GM18873 (cell line): ENCODE measurements around the gene TMEM178A.

Source experiments
- ATAC-seq: cut with Tn5 transposase; IDR thresholded peaks from one replicate; pipeline ENCODE4 v1.9.1; 2021; ENCODE audit warnings: mild to moderate bottlenecking, moderate library complexity, moderate number of reproducible peaks; ENCODE audit not compliant: unreplicated experiment, low FRiP score

Gene TMEM178A

DNA sequence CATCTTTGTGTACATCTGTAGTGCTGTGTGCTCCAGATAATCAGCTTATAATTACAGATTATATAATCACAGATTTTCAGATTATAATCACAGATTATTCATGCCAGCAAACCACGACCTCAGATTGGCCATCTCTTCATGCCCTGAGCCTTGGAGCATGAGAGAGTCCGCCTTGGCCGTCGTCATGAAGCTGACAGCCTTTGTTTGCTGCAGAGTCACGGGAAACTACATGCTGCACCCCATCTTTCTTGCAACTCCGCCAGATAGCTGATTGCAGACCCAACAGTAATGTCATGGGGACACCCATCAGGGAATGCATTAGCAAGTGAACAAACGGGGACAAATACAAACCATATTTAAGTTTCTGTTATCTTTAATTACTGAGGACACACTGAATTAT lies 7.3 kb downstream of the TMEM178A start:
- no peak for ATAC-seq

GRCh38 chr2:39676342-39676741 lies 10.6 kb downstream of the TMEM178A start:
- ATAC-seq = no peak

- ATAC-seq = no peak
These were observed 12.5 kb downstream of the TMEM178A start for GRCh38 chr2:39678170-39678569.

GRCh38 chr2:39679805-39680204 lies 14.1 kb downstream of the TMEM178A start:
- no peak for ATAC-seq

GRCh38 chr2:39682066-39682692 lies 16.5 kb downstream of the TMEM178A start:
- ATAC-seq = no peak

DNA sequence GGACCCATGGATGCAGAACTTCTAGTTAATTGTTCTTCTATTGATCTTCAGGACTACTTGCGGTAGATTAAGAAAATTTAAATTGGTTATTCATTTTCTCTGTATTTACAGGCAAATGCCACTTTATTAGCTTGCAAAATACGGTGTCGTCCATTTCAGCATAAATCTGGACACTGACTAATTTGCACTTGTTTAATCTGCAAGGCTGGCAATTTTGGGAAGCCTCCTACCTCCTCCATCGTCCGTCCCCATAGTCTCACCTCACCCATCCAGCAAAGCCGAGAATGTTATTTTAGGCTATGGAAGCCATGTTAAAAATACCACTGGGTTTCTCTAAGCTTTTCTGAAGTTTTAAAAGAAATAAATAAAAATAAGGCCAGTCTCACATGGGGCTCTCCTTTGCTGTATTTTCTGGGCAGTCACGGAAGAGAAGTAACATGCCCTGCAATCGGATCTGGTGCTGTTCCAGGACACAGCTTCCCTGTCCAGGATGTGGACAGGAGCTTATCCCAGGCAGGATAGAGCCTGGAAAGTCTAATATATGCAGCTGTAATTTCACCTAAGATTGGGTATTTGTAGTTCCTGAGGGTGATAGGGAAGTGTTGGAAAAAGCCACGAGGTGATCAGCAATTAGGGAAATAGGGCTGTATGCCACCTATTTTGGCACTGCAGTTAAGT lies 17.4 kb downstream of the TMEM178A start:
- no peak for ATAC-seq

DNA sequence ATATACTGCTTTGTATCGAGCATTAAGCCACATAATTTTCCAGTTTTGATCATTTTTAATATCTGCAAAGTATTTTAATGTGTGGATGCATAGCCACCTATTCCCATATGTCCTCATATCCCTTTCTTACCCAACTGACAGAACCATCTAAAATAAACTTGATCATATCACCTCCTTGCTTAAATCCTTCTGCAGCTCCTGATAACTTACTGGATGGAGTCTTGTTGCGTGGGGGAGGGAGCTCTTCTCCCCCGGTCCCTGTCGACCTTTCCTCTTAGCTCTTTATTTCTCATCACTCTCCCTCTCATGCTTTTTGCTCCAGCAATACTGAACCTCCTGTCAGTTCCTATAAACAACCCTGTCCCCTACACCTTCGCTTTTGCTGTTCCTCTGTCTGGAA lies 18.7 kb downstream of the TMEM178A start:
- ATAC-seq = no peak

GRCh38 chr2:39685126-39685525 lies 19.4 kb downstream of the TMEM178A start:
- no peak for ATAC-seq

GRCh38 chr2:39686456-39686855 lies 20.7 kb downstream of the TMEM178A start:
- no peak for ATAC-seq

GRCh38 chr2:39688181-39688580 lies 22.5 kb downstream of the TMEM178A start:
- no peak for ATAC-seq

DNA sequence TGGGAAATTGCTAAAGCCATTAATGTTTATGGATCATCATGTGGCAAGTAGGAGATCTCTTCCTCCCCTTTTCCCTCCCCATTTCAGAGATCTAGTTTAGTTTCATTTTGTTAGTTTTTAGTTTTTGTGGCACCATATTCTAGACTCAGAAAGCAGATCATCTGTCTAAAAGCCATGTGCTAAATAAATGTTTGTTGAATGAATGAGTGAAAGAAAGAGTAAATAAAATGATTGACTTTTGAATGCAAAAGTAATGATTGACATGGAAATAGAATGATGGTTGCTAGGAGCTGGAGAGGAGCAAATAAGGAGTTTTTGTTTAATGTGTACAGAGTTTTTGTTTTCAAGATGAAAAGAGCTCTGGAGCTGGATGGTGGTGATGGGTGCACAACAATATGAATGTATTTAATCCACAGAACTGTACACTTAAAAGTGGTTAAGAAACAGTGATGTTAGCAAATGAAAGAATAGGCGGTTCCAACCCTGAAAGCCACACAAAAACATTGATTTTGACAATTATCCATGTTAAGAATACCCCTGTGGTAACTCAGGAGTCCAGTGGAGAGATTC lies 23.6 kb downstream of the TMEM178A start:
- ATAC-seq = no peak

- no peak for ATAC-seq
These were observed 24.2 kb downstream of the TMEM178A start for GRCh38 chr2:39689876-39690275.

DNA sequence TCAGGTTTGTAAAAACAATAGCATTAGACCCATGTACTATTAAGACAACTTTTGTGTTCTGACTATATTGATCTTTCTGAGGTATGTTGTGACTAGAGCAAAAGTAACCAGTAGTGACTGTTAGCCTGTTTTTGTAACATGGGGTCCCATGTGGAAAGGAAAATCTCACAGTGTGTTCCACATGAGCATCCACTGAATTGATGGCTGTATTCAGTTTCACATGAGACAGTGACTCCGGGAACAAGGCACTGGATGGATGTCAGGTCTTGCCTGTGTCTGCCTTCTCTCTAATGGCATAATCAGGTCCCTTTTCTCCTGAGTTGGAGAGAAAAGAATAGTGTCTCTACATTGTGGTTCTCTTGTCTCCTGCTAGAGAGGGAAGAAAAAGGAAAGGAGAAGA lies 27.5 kb downstream of the TMEM178A start:
- no peak for ATAC-seq

- no peak for ATAC-seq
These were observed 30.4 kb downstream of the TMEM178A start for GRCh38 chr2:39696101-39696553.

- no peak for ATAC-seq
These were observed 31.1 kb downstream of the TMEM178A start for GRCh38 chr2:39696838-39697237.

- ATAC-seq = no peak
These were observed 31.7 kb downstream of the TMEM178A start for GRCh38 chr2:39697454-39697853.

DNA sequence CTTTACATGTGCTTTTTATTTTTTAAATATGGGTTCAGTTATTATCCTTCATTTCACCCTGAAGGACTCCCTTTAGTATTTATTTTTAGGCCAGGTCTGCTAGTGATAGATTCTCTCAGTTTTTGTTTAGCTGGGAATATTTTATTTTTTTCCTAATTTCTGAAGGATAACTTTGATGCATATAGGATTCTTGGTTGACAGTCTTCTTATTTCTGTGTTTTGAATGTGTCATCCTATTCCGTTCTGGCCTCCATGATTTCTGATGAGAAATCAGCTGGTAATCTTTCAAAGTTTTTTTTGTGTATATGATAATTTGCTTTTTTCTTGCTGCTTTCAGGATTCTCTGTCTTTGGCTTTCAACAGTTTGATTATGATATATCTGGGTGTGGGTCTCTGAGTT lies 35.4 kb downstream of the TMEM178A start:
- ATAC-seq = no peak

DNA sequence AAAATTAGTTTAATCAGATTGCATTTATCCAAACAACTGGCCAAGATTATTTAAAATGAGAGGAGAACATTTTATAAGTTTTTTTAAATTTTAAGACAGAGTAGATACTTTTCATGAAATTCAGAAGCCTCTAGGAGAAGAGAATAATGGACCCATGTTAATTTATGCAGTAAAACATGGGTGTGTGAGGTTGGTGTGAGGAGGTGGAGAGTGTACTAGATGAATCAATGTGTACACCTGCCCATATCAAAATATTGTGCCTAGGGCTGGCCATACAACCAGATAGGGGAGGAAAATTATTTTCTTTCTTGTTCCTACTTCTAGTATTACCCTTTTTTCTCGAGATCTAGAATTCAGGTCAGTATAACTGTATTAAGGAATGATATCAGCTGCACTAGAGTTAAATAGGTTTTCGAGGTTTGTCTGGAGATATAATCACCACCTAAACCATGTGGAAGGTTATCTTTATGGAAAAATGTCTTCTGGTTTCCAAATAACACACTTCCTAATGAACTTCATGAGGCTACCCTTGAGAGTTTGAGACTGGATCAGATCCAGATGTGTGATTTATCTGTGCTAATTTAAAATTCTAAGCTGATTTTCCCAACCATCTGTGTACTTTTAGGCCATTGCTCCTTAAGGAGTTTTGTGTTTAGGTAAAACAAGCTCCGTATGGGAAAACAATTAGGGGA lies 37.6 kb downstream of the TMEM178A start:
- ATAC-seq = no peak

DNA sequence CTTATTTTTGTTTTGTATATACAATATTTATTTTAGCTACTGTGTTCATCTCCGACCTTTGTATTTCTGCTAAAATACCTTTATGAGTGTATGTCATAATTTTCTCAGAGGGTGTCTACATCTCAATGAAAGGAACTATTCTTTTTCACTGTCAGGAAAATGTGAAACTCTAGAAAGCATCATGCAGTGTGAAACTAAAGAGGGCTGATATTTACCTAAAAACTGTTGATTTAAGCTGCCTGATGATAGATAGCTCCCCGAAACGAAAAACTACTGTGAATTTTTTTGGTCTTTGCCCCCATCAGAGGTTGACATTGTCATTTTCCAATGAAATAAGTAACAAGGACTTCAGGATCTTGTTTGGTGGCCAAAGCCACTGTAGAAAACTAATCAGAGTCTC lies 38.8 kb downstream of the TMEM178A start:
- no peak for ATAC-seq

GRCh38 chr2:39705638-39706037 lies 39.9 kb downstream of the TMEM178A start:
- ATAC-seq = no peak

- no peak for ATAC-seq
These were observed 40.6 kb downstream of the TMEM178A start for GRCh38 chr2:39706312-39706711.
